Adrenal gland (tissue), 5 donors: ENCODE results near the gene CHAC1.

Experiments used
- CTCF ChIP-seq, 6 experiments: fragments of 450-650 bp in 4 of 6; fragments of 200-600 bp in 2 of 6; sonication (generic) in 1 of 6; IDR thresholded peaks; 1 replicate in 5 of 6; 2 replicates in 1 of 6; pipeline versions ENCODE4 v1.5.1 to v1.8.0; 2016 to 2021; ENCODE audit warnings: antibody characterized with exemption in 6 of 6, mild to moderate bottlenecking in 2 of 6, moderate library complexity in 1 of 6
- POLR2A ChIP-seq, 2 donors: fragments of 450-650 bp; IDR thresholded peaks; one replicate each; pipeline ENCODE4 v1.6.1; 2017; ENCODE audit warnings: antibody characterized with exemption in 2 of 2, mild to moderate bottlenecking in 2 of 2, moderate library complexity in 1 of 2
- donor health status: DM: no; HTN: no; CAD: no.

DNA sequence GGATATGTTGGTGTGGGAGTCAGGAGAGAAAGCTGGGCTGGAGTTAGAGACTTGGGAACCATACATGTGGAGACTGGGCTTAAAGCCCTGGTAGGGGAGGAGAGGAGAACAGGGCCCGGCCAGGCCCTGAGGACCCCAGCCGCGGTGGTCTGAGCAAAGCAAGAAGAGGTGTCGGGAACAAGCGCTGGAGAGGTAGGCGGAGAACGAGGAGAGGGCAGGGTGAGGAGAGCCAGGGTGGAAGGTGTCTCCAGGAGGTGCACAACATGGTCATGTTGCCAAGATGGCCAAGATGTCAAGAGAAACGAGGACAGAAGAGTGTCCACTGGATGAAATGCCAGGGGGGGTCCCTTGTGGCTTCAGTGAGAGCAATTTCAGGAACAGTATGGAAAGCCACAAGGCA lies 5.5 kb downstream of the CHAC1 start:
- no peak for TF ChIP-seq CTCF (IDR thresholded peaks at IDR 0.05)
- no peak for TF ChIP-seq POLR2A (IDR thresholded peaks at IDR 0.05)
